GM12864 (cell line): Measurements from ENCODE around the gene ABCG4.
"Not testable (repeated sequence)": the region's sequence is repeated elsewhere in the genome, so short reads cannot be mapped to it uniquely, and the experiment has no call there.

ENCODE experiments used
- DNase-seq: peaks from one replicate; pipeline ENCODE4 v3.0.0-alpha.2; 2011; ENCODE audit warnings: low read depth
- H3K4me3 ChIP-seq: 2 replicates; pipeline ENCODE4 v1.5.1; 2011; ENCODE audit warnings: mild to moderate bottlenecking, low read depth, low read length, control low read depth
- TF ChIP-seq, protein P1 (sequence below): IDR thresholded peaks from 2 replicates; pipeline ENCODE4 v1.5.1; 2011; ENCODE audit warnings: low read depth, mild to moderate bottlenecking, moderate library complexity, low read length, control low read depth, inconsistent platforms; ENCODE audit errors: missing control alignments

Gene ABCG4

DNA sequence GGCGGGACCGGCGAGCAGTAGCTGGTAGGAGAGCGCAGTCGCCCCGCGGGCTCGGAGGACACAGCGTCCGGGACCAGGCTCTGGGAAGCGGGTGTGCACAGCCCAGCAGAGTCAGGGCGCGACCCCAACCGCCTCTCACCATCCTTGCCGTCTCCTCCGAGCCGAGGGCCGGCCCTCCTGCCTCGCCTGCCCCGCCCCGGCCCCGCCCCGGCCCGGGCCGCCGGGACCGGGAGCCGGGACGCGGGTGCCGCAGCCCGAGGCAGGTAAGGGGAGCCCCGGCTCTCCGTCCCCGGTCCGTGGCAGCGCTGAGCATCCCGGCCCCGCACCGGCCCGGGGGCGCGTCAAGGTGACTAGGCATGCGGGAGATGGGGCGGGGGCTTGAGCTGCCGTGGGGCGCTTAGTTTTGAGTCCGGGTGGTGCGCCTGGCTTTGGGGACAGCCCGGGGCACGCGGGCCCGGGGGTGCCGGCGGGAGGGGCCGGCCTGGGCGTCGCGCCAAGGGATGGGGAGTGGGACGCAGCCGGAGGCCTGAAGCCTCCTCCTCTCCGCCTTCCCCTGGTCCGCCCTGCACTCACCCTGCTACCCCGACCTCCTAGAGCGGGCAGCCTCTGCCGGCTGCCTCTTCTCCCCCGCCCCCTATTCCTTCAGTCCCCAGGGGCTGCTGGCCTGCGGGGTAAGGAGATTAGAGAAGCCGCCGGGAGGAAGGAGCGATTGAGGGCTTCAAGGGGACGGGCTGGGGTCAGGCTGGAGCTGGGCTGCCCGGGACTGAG lies at the start of gene ABCG4:
ABCG4 (plus strand) TSS at position 35 of the 768 bp plus-strand sequence. CDS start 914 bp downstream, outside the sequence.
- TF ChIP-seq, protein P1, sequence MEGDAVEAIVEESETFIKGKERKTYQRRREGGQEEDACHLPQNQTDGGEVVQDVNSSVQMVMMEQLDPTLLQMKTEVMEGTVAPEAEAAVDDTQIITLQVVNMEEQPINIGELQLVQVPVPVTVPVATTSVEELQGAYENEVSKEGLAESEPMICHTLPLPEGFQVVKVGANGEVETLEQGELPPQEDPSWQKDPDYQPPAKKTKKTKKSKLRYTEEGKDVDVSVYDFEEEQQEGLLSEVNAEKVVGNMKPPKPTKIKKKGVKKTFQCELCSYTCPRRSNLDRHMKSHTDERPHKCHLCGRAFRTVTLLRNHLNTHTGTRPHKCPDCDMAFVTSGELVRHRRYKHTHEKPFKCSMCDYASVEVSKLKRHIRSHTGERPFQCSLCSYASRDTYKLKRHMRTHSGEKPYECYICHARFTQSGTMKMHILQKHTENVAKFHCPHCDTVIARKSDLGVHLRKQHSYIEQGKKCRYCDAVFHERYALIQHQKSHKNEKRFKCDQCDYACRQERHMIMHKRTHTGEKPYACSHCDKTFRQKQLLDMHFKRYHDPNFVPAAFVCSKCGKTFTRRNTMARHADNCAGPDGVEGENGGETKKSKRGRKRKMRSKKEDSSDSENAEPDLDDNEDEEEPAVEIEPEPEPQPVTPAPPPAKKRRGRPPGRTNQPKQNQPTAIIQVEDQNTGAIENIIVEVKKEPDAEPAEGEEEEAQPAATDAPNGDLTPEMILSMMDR, result no peak
- DNase-seq, result no peak
- H3K4me3 ChIP-seq, result peak within 1 kb of the TSS; percentile 48

DNA sequence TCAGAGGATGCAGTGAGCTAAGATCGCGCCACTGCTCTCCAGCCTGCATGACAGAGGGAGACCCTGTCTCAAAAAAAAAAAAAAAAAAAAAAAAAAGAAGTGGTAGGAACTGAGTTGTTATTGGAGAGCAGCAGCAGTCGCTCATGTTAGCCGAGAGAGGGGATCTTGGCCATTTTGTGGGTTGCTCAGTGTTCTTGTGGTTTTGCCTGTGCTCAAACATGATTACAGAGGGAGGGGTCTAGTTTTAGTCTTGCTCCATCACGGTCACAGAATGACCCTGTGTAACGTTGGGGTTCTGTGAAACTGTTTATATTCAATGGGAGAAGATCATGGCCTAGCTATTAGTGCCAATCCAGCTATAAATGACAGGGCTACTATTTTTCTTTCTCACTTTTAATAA lies 49.1 kb upstream of the ABCG4 start:
- DNase-seq, result no peak
- no peak overlapping the region; the same call in 1 of the 2 replicates for H3K4me3 ChIP-seq
- TF ChIP-seq, protein P1, result no peak

DNA sequence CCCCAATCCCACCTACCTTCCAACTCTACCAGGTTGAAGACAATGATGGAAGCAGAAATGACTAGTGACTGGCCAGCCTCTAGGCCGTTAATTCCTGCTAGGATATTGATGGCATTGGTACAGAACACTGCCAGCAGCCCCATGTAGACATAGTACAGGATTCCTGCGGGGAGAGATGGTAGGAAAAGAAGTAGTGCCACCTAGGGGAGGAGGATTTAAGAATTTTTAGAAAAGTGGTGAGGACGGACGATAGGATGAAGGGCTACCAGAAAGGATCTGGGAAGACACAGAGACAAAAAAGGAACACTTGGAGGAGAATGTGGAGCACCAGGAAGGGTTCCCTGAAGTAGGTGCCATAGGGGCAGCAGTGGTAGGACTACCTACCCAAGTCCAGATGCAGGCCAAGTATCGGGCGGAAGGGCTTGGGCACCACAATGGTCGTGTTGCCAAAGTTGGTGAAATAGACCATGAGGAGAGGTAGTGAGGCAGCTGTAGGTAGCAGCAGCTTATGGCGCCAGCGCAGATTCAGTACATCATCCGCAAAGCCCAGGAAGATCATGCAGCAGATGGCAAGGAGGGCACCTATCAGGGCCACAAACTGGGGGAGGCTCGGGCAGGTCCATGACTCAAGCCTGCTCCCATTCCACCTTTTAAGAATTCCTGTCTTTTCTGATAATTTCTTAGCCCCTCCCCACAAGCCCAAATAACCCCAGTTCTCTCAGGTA lies 48.4 kb upstream of the ABCG4 start:
- TF ChIP-seq, protein P1, result peak; percentile 24
- peak overlapping the region; percentile 84 for H3K4me3 ChIP-seq
- DNase-seq, result no peak

DNA sequence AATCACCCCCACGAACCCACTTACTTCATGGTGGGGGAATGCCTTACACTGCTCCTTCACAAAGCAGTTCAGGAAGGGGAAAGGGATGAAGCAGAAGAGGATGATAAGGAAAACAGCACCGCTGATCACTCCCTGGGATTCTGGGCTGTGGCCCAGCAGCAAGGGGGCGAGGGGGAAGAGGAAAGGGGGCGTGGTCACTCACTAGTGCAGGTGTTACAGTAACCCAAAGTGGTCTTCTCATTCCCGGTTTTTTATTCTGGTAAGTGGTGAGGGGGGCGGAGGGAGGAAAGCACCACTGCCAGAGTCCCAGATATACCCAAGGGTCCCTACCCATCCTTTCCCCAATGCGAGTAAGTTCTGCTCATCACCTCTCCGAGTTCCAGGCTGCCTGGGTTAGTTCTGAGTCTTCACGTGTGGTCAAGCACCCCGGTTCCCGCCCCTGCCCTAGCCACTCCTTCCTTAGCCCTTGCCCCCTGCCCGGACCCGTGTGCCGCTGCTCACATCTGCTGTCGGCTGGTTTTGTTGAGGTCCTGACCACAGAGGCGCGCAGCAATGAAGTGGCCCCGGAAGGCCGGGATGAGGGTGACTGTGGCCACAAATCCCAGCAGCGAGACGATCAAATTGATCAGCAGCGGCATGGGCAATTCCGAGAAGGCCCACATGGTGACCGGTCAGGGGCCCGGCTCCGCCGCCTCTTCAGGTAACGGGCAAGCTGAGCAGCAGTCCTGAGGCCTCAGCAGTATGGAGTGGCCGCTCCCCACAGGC lies 47.7 kb upstream of the ABCG4 start:
- no peak for DNase-seq
- TF ChIP-seq, protein P1, result peak; percentile 7

DNA sequence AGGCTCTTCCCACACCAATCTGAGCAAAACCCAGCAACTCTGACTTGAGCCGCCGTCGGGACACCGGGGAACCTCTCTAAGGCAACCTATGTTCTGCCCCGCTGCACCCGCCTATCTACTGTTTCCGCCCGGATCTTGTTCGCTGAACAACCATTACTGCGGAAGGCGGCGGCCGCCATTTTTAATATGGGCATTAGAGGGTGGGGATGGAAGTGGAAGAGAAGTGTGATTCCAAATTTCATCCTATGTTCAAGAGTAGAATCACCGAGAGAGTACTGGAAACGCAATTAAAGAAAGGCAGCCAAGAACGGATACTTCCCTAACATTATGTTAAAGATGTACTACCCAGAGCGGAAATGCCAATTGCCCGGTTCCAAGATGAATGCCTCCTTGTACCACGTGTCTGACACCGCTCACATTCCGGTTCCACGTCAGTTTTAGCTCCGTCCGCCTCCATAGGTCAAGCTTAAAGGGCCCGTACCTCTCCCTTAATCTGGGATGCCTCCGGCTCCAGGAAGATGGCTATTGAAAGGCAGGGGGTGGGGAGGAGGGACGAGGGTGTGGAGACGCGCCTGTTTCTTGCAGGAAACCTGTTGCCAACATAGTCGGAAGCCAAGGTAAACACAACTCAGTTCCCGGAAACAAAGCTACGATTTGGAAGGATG lies 47.0 kb upstream of the ABCG4 start, which contains the start of gene DPAGT1:
DPAGT1 (minus strand) TSS at position 95 of the 665 bp plus-strand sequence. CDS start 198 bp downstream, outside the sequence.
- peak; percentile 92 for DNase-seq
- TF ChIP-seq, protein P1, result no peak
- peak within 1 kb of the TSS; percentile 84 for H3K4me3 ChIP-seq

More for the DNA sequence above, 47.7 kb upstream of the ABCG4 start:
- H3K4me3 ChIP-seq, result peak overlapping the region; percentile 84

DNA sequence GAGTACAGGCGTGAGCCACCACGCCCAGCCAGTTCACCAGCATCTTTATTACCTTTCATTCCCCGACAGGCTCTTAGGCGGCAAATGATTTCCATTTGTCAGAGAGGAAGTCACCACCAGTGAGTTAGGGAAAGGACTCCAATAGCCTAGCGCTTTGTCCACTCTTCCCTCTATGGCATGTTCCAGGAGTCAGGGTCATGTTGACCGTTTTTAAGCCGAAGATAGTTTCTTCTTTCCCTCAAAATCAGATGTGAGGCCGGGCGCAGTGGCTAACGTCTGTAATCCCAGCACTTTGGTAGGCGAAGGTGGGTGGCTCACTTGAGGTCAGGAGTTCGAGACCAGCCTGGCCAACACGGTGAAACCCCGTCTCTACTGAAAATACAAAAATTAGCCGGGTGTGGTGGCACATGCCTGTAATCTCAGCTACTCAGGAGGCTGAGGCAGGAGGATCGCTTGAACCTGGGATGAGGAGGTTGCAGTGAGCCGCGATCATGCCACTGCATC lies 45.6 kb upstream of the ABCG4 start:
- DNase-seq, result not testable (repeated sequence)
- peak overlapping the region; percentile 84; the same call in 1 of the 2 replicates for H3K4me3 ChIP-seq
